GM19193 (cell line): ENCODE measurements around the gene PNMA8A.

ENCODE experiments used
- POLR2A ChIP-seq: IDR thresholded peaks from 4 replicates; pipeline ENCODE4 v1.6.1; 2011; ENCODE audit not compliant: insufficient read depth, insufficient read length; ENCODE audit errors: extremely low read depth

Gene PNMA8A

GRCh38 chr19:46482631-46483030, 11.3 kb upstream of the PNMA8A start:
- TF ChIP-seq POLR2A: no peak

- no peak for TF ChIP-seq POLR2A
Measured at GRCh38 chr19:46481947-46482346, 10.6 kb upstream of the PNMA8A start.

GRCh38 chr19:46481223-46481848, 10.0 kb upstream of the PNMA8A start:
- TF ChIP-seq POLR2A: no peak

GRCh38 chr19:46480415-46480814, 9.1 kb upstream of the PNMA8A start:
- no peak for TF ChIP-seq POLR2A

DNA sequence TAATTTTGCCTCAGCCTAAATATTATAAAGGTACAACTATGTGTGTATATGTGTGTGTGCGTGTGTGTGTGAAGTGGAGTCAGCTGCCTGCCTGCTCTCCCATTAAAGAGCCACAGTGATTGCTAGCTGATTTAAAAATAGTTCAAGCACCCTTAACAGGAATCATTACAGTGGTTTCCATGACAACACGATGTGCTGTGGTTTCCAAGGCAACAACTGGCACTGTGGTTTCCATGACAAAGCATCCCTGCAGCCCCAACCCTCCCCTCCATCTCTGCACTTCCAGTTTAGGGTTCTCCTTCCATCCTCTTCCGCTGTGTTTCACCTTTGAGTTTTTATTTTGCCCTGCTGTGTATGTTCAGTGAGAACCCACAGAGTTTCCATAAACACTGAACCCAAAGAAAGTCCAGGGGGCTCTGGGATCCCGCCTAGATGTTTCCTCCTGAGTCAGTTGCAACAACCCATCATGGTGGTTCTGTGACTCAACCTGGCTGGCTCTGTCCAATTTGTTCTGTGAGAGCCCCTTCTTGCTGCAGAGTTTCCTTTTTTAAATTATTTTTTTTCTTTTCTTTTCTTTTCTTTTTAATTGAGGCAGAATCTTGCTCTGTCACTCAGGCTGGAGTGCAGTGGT, 7.1 kb upstream of the PNMA8A start:
- TF ChIP-seq POLR2A: no peak

GRCh38 chr19:46475986-46476385, 4.6 kb upstream of the PNMA8A start:
- TF ChIP-seq POLR2A: no peak

DNA sequence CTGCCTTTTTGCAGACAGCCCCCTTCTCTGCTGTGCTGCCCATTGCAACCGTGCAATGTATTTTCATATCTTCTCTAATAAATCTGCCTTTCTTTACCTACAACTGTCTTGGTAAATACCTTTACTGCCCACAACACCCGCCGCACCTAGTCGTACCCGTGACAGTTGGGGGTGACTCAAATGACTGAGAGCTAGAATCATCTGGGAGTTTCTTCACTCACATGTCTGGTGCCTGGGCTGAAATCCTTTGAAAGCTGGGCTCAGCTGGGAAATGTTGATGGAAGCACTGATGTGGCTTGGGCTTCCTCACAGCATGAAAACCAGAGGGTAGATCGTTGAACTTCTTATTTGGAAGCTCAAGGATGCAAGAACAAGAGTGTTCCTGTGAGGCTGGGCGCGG, 2.8 kb upstream of the PNMA8A start:
- no peak for TF ChIP-seq POLR2A

- no peak for TF ChIP-seq POLR2A
Measured at GRCh38 chr19:46472592-46472991, 1.2 kb upstream of the PNMA8A start.

GRCh38 chr19:46471811-46472543, 614 bp upstream of the PNMA8A start:
- TF ChIP-seq POLR2A: no peak

GRCh38 chr19:46470376-46470775, 987 bp downstream of the PNMA8A start:
- no peak for TF ChIP-seq POLR2A

GRCh38 chr19:46469541-46470185, 1.7 kb downstream of the PNMA8A start:
- no peak for TF ChIP-seq POLR2A

GRCh38 chr19:46466536-46467196, 4.7 kb downstream of the PNMA8A start:
- no peak for TF ChIP-seq POLR2A

- no peak for TF ChIP-seq POLR2A
Measured at GRCh38 chr19:46463516-46463915, 7.8 kb downstream of the PNMA8A start.

DNA sequence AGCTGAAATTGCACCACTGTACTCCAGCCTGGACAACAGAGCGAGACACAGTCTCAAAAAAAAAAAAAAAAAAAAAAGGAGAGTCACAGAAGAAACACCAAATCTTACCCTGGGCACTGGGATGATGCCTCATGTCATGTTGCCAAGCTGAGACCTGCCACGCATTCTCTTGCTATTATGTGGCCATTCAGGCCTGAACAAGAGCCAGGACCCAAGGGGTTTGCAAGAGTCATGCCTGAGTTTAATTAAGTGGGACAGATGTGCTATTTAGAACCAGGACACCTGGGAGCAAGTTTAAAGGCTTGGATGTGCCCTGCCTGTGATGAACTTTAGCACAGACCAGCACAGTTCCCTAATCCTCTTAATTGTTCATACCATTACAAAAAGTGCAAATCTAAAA, 9.8 kb downstream of the PNMA8A start:
- no peak for TF ChIP-seq POLR2A

DNA sequence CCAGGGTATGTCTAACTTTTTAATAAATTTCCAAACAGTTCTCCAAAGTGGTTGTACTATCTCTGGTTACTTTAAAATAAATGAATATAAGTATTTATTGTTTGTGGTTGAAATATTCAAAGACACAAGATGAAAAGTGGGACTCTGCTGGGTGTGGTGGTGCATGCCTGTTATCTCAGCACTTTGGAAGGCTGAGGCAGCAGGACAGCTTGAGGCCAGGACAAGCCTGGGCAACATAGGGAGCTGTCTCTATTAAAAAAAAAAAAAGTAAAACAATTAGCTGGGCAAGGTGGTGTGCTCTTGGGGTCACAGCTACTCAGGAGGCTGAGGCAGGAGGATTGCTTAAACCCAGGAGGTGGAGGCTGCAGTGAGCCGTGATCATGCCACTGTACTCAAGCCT, 10.4 kb downstream of the PNMA8A start:
- TF ChIP-seq POLR2A: no peak
